PC-3 (cell line): ENCODE measurements around the gene PRPF38B.

Experiments
- CTCF ChIP-seq: fragments of 300-600 bp; sonication (generic); conservative IDR thresholded peaks from 2 replicates; pipeline ENCODE4 v1.5.1; 2017; ENCODE audit warnings: antibody characterized with exemption, low read depth, mild to moderate bottlenecking, low read length
- EZH2phosphoT487 ChIP-seq: fragments of 300-600 bp; sonication (generic); IDR thresholded peaks from 2 replicates; pipeline ENCODE4 v1.6.1; 2018; ENCODE audit warnings: mild to moderate bottlenecking, antibody characterized with exemption, low read length, borderline replicate concordance

GRCh38 chr1:108653431-108654105 lies 38.5 kb upstream of the PRPF38B start:
- TF ChIP-seq CTCF (no peak), EZH2phosphoT487 (no peak)
